GM12864 (cell line): ENCODE measurements around the gene UGGT1.

Experiments
- DNase-seq: peaks from one replicate; pipeline ENCODE4 v3.0.0-alpha.2; 2011; ENCODE audit warnings: low read depth
- H3K4me3 ChIP-seq: 2 replicates; pipeline ENCODE4 v1.5.1; 2011; ENCODE audit warnings: mild to moderate bottlenecking, low read depth, low read length, control low read depth
- TF ChIP-seq, protein P1 (sequence below): IDR thresholded peaks from 2 replicates; pipeline ENCODE4 v1.5.1; 2011; ENCODE audit warnings: low read depth, mild to moderate bottlenecking, moderate library complexity, low read length, control low read depth, inconsistent platforms; ENCODE audit errors: missing control alignments

UGGT1 gene

DNA sequence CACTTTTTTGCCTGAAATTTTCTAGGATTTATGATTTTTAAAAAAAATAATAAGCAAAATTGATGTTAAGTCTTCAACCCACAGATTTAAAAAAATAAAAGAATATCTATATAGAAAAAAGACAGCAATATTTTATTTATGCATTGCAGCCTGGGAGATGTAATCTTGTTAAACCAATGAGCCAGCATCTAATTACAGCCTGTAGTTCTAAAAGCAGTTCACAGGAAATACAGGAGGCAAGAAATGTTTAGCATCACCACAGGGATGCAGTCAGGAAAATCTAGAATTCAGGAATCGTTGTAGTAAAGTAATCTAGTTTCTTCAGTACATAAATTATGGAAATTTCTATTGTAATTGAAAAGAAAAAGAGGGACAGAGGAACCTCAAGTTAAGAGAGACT lies 17.2 kb downstream of the UGGT1 start:
- no peak overlapping the region for H3K4me3 ChIP-seq
- DNase-seq, result no peak

GRCh38 chr2:128109243-128109642 lies 18.2 kb downstream of the UGGT1 start:
- no peak for DNase-seq
- TF ChIP-seq, protein P1, sequence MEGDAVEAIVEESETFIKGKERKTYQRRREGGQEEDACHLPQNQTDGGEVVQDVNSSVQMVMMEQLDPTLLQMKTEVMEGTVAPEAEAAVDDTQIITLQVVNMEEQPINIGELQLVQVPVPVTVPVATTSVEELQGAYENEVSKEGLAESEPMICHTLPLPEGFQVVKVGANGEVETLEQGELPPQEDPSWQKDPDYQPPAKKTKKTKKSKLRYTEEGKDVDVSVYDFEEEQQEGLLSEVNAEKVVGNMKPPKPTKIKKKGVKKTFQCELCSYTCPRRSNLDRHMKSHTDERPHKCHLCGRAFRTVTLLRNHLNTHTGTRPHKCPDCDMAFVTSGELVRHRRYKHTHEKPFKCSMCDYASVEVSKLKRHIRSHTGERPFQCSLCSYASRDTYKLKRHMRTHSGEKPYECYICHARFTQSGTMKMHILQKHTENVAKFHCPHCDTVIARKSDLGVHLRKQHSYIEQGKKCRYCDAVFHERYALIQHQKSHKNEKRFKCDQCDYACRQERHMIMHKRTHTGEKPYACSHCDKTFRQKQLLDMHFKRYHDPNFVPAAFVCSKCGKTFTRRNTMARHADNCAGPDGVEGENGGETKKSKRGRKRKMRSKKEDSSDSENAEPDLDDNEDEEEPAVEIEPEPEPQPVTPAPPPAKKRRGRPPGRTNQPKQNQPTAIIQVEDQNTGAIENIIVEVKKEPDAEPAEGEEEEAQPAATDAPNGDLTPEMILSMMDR, result no peak
- H3K4me3 ChIP-seq, result no peak overlapping the region

More for the DNA sequence above, 17.2 kb downstream of the UGGT1 start:
- TF ChIP-seq, protein P1, result no peak

GRCh38 chr2:128115921-128116623 lies 25.1 kb downstream of the UGGT1 start:
- no peak for DNase-seq
- TF ChIP-seq, protein P1, result no peak
- H3K4me3 ChIP-seq, result no peak overlapping the region

DNA sequence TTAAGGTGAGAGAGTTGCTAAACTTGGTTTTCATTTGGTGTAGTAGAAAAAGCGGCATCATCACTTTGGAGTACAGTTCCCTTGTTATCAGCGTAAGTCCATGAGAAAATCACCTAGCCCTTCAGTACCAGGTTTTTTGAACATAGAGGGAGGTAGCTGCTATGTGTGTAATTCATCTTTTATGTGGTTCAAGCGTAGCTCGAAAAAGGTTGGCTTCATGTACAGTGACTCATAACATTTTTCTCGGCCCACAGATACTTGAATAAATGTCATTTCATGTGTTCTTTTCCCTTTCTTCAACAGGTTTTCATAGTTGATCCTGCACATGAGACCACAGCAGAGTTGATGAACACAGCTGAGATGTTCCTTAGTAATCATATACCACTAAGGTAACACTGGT lies 43.6 kb downstream of the UGGT1 start:
- TF ChIP-seq, protein P1, result no peak

GRCh38 chr2:128137094-128137616 lies 46.2 kb downstream of the UGGT1 start:
- TF ChIP-seq, protein P1, result no peak
- H3K4me3 ChIP-seq, result no peak overlapping the region
- no peak for DNase-seq

More for the DNA sequence above, 43.6 kb downstream of the UGGT1 start:
- H3K4me3 ChIP-seq, result no peak overlapping the region
- no peak for DNase-seq

DNA sequence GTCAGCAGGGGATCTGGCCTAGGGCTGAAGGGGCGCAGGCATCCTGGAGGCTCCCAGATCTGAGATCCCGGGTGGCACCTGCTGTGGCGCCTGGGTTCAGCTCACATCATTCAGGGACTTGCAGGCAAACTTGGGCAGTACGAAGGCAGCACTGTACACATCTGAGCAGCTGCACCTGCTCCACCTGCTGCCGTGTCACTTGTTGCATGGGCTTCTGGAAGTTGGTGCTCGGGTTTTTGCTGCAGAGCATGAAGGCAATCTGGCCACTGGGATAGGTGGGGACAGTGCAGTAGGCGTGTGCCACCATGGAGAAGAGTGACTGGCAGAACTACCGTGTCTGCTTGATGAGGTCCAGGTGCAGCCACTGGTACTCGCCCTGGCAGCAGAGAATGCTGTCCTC lies 48.6 kb downstream of the UGGT1 start:
- TF ChIP-seq, protein P1, result no peak

GRCh38 chr2:128145651-128146050 lies 54.7 kb downstream of the UGGT1 start:
- H3K4me3 ChIP-seq, result no peak overlapping the region
- TF ChIP-seq, protein P1, result no peak
- no peak for DNase-seq

More for the DNA sequence above, 48.6 kb downstream of the UGGT1 start:
- H3K4me3 ChIP-seq, result no peak overlapping the region
- DNase-seq, result no peak
